GM12878 (cell line): ENCODE data around the gene ZNF213. TPM values are rescaled to one million over a fixed set of nuclear protein-coding genes. Genes with fewer than 3 reads are reported as not detected.

Source experiments
- ATAC-seq: fragments of 200-7000 bp; cut with Tn5 transposase; 3 replicates; pipeline ENCODE4 v1.9.1; 2020; ENCODE audit warnings: mild to moderate bottlenecking, moderate library complexity
- BruUV-seq: library from RNA; stranded (reverse); fragments of 400-500 nt; replicated peaks from 2 replicates; lab custom pipeline; 2021; lab: Mats Ljungman, UMichigan
- CTCF ChIA-PET: fragments of 300-600 bp; sonication (Branson Sonifier 250); formaldehyde crosslinking; extraction: SDS; loops from one replicate; lab custom pipeline; 2021; ENCODE audit warnings: inconsistent platforms; lab: Yijun Ruan, JAX
- POLR2A ChIA-PET: fragments of 350-600 bp; formaldehyde crosslinking; extraction: SDS; loops from one replicate; lab custom pipeline; 2021; ENCODE audit warnings: inconsistent platforms; lab: Charles Lee
- RAD21 ChIA-PET: fragments of 300-600 bp; sonication (Branson Sonifier 250); formaldehyde crosslinking; loops from one replicate; lab custom pipeline; 2023; ENCODE audit warnings: antibody characterized with exemption; ENCODE audit not compliant: unreplicated experiment; lab: Charles Lee
- SMC1A ChIA-PET: fragments of 300-600 bp; sonication (Branson Sonifier 250); formaldehyde crosslinking; loops from one replicate; lab custom pipeline; 2023; ENCODE audit not compliant: unreplicated experiment, uncharacterized antibody; lab: Charles Lee
- DNase-seq: peaks from one replicate; pipeline ENCODE4 v3.0.0-alpha.2; 2011; ENCODE audit warnings: low read depth, low spot score
- FAIRE-seq: peaks from 3 replicates; lab custom pipeline; 2011; peaks lifted over from hg19 to GRCh38; lab: Jason Lieb, UNC
- H2AFZ ChIP-seq: 2 replicates; pipeline ENCODE4 v1.6.0; 2011; ENCODE audit warnings: low read depth, low read length, control low read depth; ENCODE audit not compliant: control insufficient read depth
- H3K27ac ChIP-seq: 2 replicates; pipeline ENCODE4 v1.5.1; 2011; ENCODE audit warnings: control low read depth; ENCODE audit not compliant: control insufficient read depth, insufficient read depth
- H3K27me3 ChIP-seq, 2 experiments: replicated peaks in 1 of 2; 2 replicates each; pipeline versions ENCODE4 v1.6.0 to v1.6.1; 2011; ENCODE audit warnings: low read length in 1 of 2; ENCODE audit not compliant: control insufficient read depth in 2 of 2, insufficient read depth in 2 of 2
- H3K36me3 ChIP-seq, 2 experiments: 2 replicates each; pipeline ENCODE4 v1.5.1; 2011; ENCODE audit warnings: low read length in 1 of 2; ENCODE audit not compliant: control insufficient read depth in 2 of 2, insufficient read depth in 2 of 2
- H3K4me1 ChIP-seq: 2 replicates; pipeline ENCODE4 v1.6.1; 2011; ENCODE audit warnings: mild to moderate bottlenecking, low read length, moderate library complexity, mixed read lengths; ENCODE audit not compliant: control insufficient read depth, insufficient read depth
- H3K4me2 ChIP-seq: 2 replicates; pipeline ENCODE4 v1.6.0; 2011; ENCODE audit warnings: control low read depth; ENCODE audit not compliant: control insufficient read depth, insufficient read depth
- H3K4me3 ChIP-seq: fragments of 200-600 bp; sonication (generic); 2 replicates; pipeline ENCODE4 v1.5.1; 2016
- H3K79me2 ChIP-seq: 2 replicates; pipeline ENCODE4 v1.6.0; 2011; ENCODE audit warnings: low read length; ENCODE audit not compliant: control insufficient read depth, insufficient read depth
- H3K9ac ChIP-seq: 2 replicates; pipeline ENCODE4 v1.8.0; 2011; ENCODE audit warnings: low read length, control low read depth, mixed read lengths; ENCODE audit not compliant: control insufficient read depth, insufficient read depth
- H3K9me3 ChIP-seq: replicated peaks from 3 replicates; pipeline ENCODE4 v1.5.1; 2011; ENCODE audit warnings: mild to moderate bottlenecking, low read length; ENCODE audit not compliant: control insufficient read depth, insufficient read depth
- H4K20me1 ChIP-seq: 2 replicates; pipeline ENCODE4 v1.6.0; 2011; ENCODE audit not compliant: control insufficient read depth, insufficient read depth
- BCL3 ChIP-seq: IDR thresholded peaks from 2 replicates; pipeline ENCODE4 v1.6.1; 2011; ENCODE audit warnings: borderline replicate concordance, low read depth, mild to moderate bottlenecking, moderate library complexity, low read length; ENCODE audit not compliant: insufficient read depth, poor library complexity, severe bottlenecking
- CEBPB ChIP-seq, 2 experiments: fragments of 150-350 bp in 1 of 2; IDR thresholded peaks; 2 replicates each; pipeline ENCODE4 v1.6.1; 2012 to 2014; ENCODE audit warnings: low read depth in 2 of 2, low read length in 2 of 2, borderline replicate concordance in 1 of 2, inconsistent platforms in 1 of 2
- CHD4 ChIP-seq: fragments of 200-600 bp; sonication (generic); IDR thresholded peaks from 2 replicates; pipeline ENCODE4 v1.6.1; 2016; ENCODE audit warnings: mild to moderate bottlenecking
- GABPA ChIP-seq: IDR thresholded peaks from 2 replicates; pipeline ENCODE4 v1.6.1; 2014; ENCODE audit warnings: antibody characterized with exemption, low read depth, mild to moderate bottlenecking, inconsistent platforms
- PKNOX1 ChIP-seq: fragments of 450-650 bp; IDR thresholded peaks from 2 replicates; pipeline ENCODE4 v1.6.1; 2016; ENCODE audit warnings: mild to moderate bottlenecking
- PML ChIP-seq: IDR thresholded peaks from 2 replicates; pipeline ENCODE4 v1.6.1; 2012; ENCODE audit warnings: low read length, inconsistent platforms
- POLR2A ChIP-seq: IDR thresholded peaks from 2 replicates; pipeline ENCODE4 v1.6.1; 2011; ENCODE audit warnings: low read depth, mild to moderate bottlenecking, low read length
- PRDM15 ChIP-seq: fragments of 450-650 bp; formaldehyde crosslinking; IDR thresholded peaks from 2 replicates; pipeline ENCODE4 v1.4.0; 2020; ENCODE audit warnings: mild to moderate bottlenecking, moderate library complexity
- TARDBP ChIP-seq: IDR thresholded peaks from 2 replicates; pipeline ENCODE4 v1.6.1; 2016; ENCODE audit warnings: borderline replicate concordance
- USF1 ChIP-seq: IDR thresholded peaks from 2 replicates; pipeline ENCODE4 v1.6.1; 2011; ENCODE audit warnings: borderline replicate concordance, low read depth, mild to moderate bottlenecking, moderate library complexity, mixed read lengths, low read length; ENCODE audit not compliant: insufficient read depth; ENCODE audit errors: extremely low read length
- YY1 ChIP-seq: IDR thresholded peaks from 2 replicates; pipeline ENCODE4 v1.6.1; 2011; ENCODE audit warnings: low read depth, mild to moderate bottlenecking, low read length
- WGBS: methylation state at CpG from one replicate; pipeline ENCODE4 v1.1.6; 2016; ENCODE audit warnings: low lambda C conversion rate; ENCODE audit not compliant: insufficient replicate concordance, insufficient coverage; ENCODE audit errors: missing lambda C conversion rate; 5-methylcytosine and 5-hydroxymethylcytosine counted together
- in situ Hi-C: fragments of 300-500 bp; cut with MboI; formaldehyde crosslinking; loops from 9 replicates; pipeline ENCODE4 v1.14.3; 2018; ENCODE audit warnings: mixed read lengths
- intact Hi-C: fragments of 100-400 bp; cut with micrococcal nuclease; formaldehyde crosslinking; loops from one replicate; pipeline ENCODE4 v1.14.2; 2022; ENCODE audit not compliant: unreplicated experiment
- polyA plus RNA-seq, 11 experiments: library from polyadenylated mRNA; depleted of rRNA in 4 of 11; unstranded in 6 of 11; stranded (reverse) in 5 of 11; fragments of >200 nt; fragmentation: Nextera tagmentation in 4 of 11; fragmentation: Illumina TruSeq in 1 of 11; extraction: Ambion mirVana in 4 of 11; extraction: Trizol in 1 of 11; gene quantifications; 1 replicate in 1 of 11; 2 replicates in 10 of 11; pipeline versions ENCODE4 v1.2.1 to v1.2.3, GENCODE V29; 2011 to 2016; ENCODE audit warnings: inconsistent platforms in 2 of 11, missing spikeins in 2 of 11, low read depth in 1 of 11
- total RNA-seq, 4 experiments: library from RNA; depleted of rRNA in 3 of 4; stranded (reverse); fragments of >200 nt in 3 of 4; fragmentation: Illumina TruSeq in 1 of 4; extraction: Trizol in 1 of 4; gene quantifications; 2 replicates each; pipeline versions ENCODE4 v1.2.1 to v1.2.3, GENCODE V29; 2013 to 2021

Gene ZNF213
- total and polyA plus RNA-seq, 10 of the 15 experiments (the other 5 are each of a cell fraction or from before 2014, with no cell fraction given) = 0.53 to 9.4 (median 1.1) TPM

GRCh38 chr16:3097266-3097665 lies 37.6 kb upstream of the ZNF213 start (continued):
- no peak for TF ChIP-seq PRDM15

GRCh38 chr16:3098459-3099394 lies 36.1 kb upstream of the ZNF213 start, which contains the start of gene ZSCAN10:
Gene ZSCAN10, minus strand, starts transcription at chr16:3099294. Its CDS starts 6,357 bp downstream, at chr16:3092937.
- DNase-seq (no peak), ATAC-seq (no peak), FAIRE-seq (no peak)
- BruUV-seq = no TSS peak
- ChIA-PET SMC1A (interaction anchor here (7.4 kb wide), 1 partner anchor 31 kb away, joined by 67 read pairs; no protein-coding TSS in a partner anchor), POLR2A (interaction anchor here (0.8 to 1.7 kb wide), 6 partner anchors 10 to 73 kb away, joined by 3 to 10 read pairs (median 3); no protein-coding TSS in a partner anchor), CTCF (interaction anchor here (0.7 to 21.2 kb wide), 6 partner anchors 15 to 67 kb away, joined by 3 to 396 read pairs (median 4); partner anchors contain the start of gene ZNF213), RAD21 (interaction anchor here (0.7 to 5.3 kb wide), 4 partner anchors 27 to 36 kb away, joined by 3 to 55 read pairs (median 4); partner anchors contain the start of genes IL32 and ZNF213)
- no peak within 1 kb of the TSS for H3K27ac ChIP-seq
- no peaks in the 10 kb centered on the region for H3K9me3 ChIP-seq
- 62% methylated on average over 21 of the region's 21 CpGs for WGBS
- H3K4me3 ChIP-seq = peak within 1 kb of the TSS; percentile 35; the same call in 1 of the 2 replicates
- in situ Hi-C loops = loop anchor here (5.0 kb wide), 1 partner anchor 36 kb away; no protein-coding TSS in a partner anchor
- no peaks in the 10 kb centered on the region for H3K36me3 ChIP-seq
- H3K9ac ChIP-seq = no peak within 1 kb of the TSS
- H2AFZ ChIP-seq = peak within 1 kb of the TSS; percentile 83
- H3K4me1 ChIP-seq = peaks cover 29% of the 10 kb centered on the region
- no peaks in the 10 kb centered on the region for H4K20me1 ChIP-seq
- no peaks in the 10 kb centered on the region for H3K79me2 ChIP-seq
- intact Hi-C loops = no loop called here
- H3K27me3 ChIP-seq = no peaks in the 10 kb centered on the region
- peak within 1 kb of the TSS; percentile 95 for H3K4me2 ChIP-seq
- TF ChIP-seq PML (no peak), CHD4 (no peak), PKNOX1 (no peak), GABPA (no peak), CEBPB (IDR thresholded peaks at IDR 0.05; ENCODE audit: borderline replicate concordance in 1 of 2, low read depth in 2 of 2, low read length in 2 of 2) (no peak), YY1 (no peak), TARDBP (no peak), BCL3 (no peak), USF1 (no peak), POLR2A (no peak)
